Jurkat, Clone E6-1 (cell line): ENCODE data around the gene B3GALT4.

ENCODE experiments used
- DNase-seq: peaks from one replicate; pipeline ENCODE4 v3.0.0-alpha.2; 2011; ENCODE audit warnings: low read depth, low spot score
- H3K4me3 ChIP-seq: 2 replicates; pipeline ENCODE4 v1.5.1; 2011; ENCODE audit warnings: mild to moderate bottlenecking, low read length, control low read depth, moderate library complexity

B3GALT4 gene

GRCh38 chr6:33306356-33306755 is 29.4 kb downstream of the B3GALT4 start:
- no peak overlapping the region for H3K4me3 ChIP-seq
- no peak for DNase-seq

GRCh38 chr6:33312361-33313104 is 35.6 kb downstream of the B3GALT4 start:
- DNase-seq = peak; percentile 86
- peak overlapping the region; percentile 89 for H3K4me3 ChIP-seq

- DNase-seq = no peak
- H3K4me3 ChIP-seq = peak overlapping the region; percentile 89
Measured at GRCh38 chr6:33313105-33313708, 36.3 kb downstream of the B3GALT4 start.

- H3K4me3 ChIP-seq = peak within 1 kb of the TSS; percentile 89
- DNase-seq = peak; percentile 48
Measured at GRCh38 chr6:33313709-33314514, 37.0 kb downstream of the B3GALT4 start, which contains the start of gene TAPBP. TSS of gene TAPBP (minus strand) at chr6:33314078. CDS start at chr6:33314041, 37 bp downstream.

GRCh38 chr6:33314515-33314942 is 37.6 kb downstream of the B3GALT4 start:
- peak overlapping the region; percentile 89 for H3K4me3 ChIP-seq
- DNase-seq = peak; percentile 74

- DNase-seq = no peak
- peak overlapping the region; percentile 89; the same call in 1 of the 2 replicates for H3K4me3 ChIP-seq
Measured at GRCh38 chr6:33314943-33315792, 38.2 kb downstream of the B3GALT4 start.

GRCh38 chr6:33315793-33316602 is 39.1 kb downstream of the B3GALT4 start:
- no peak for DNase-seq
- no peak overlapping the region for H3K4me3 ChIP-seq

- no peak for DNase-seq
- peak overlapping the region; percentile 53 for H3K4me3 ChIP-seq
Measured at GRCh38 chr6:33316603-33317418, 39.9 kb downstream of the B3GALT4 start.

- no peak for DNase-seq
- peak overlapping the region; percentile 81 for H3K4me3 ChIP-seq
Measured at GRCh38 chr6:33317419-33317668, 40.4 kb downstream of the B3GALT4 start.

- peak within 1 kb of the TSS; percentile 81 for H3K4me3 ChIP-seq
- peak; percentile 98 for DNase-seq
Measured at GRCh38 chr6:33317669-33318425, 40.9 kb downstream of the B3GALT4 start, which contains the start of gene ZBTB22. TSS of gene ZBTB22 (minus strand) at chr6:33317744. CDS start at chr6:33316916, 828 bp downstream.

GRCh38 chr6:33318426-33319073 is 41.6 kb downstream of the B3GALT4 start:
- no peak for DNase-seq
- peak overlapping the region; percentile 81 for H3K4me3 ChIP-seq

GRCh38 chr6:33319939-33320314 is 43.0 kb downstream of the B3GALT4 start:
- DNase-seq = no peak
- no peak overlapping the region for H3K4me3 ChIP-seq

- no peak for DNase-seq
Measured at GRCh38 chr6:33320315-33321181, 43.6 kb downstream of the B3GALT4 start.

GRCh38 chr6:33321227-33321626 is 44.3 kb downstream of the B3GALT4 start:
- no peak for DNase-seq
- H3K4me3 ChIP-seq = peak overlapping the region; percentile 95; the same call in 1 of the 2 replicates

More at GRCh38 chr6:33320315-33321181, 43.6 kb downstream of the B3GALT4 start:
- H3K4me3 ChIP-seq = no peak overlapping the region

- no peak for DNase-seq
- peak overlapping the region; percentile 95 for H3K4me3 ChIP-seq
Measured at GRCh38 chr6:33323623-33323948, 46.7 kb downstream of the B3GALT4 start.
